Right kidney (tissue), 1 donor: Measurements from ENCODE around the gene CMC2.
A peak's percentile ranks its signal among the peaks of the same experiment; 100 is the strongest.

Experiments used
- DNase-seq: peaks from one replicate; pipeline ENCODE4 v3.0.0-alpha.2; 2016

Gene CMC2

GRCh38 chr16:80931801-80932707 lies 74.6 kb downstream of the CMC2 start:
- peak; percentile 89 for DNase-seq

- peak; percentile 20 for DNase-seq
Measured at GRCh38 chr16:80924372-80924978, 82.2 kb downstream of the CMC2 start.

GRCh38 chr16:80923356-80923755 lies 83.3 kb downstream of the CMC2 start:
- no peak for DNase-seq
